Fibroblast of villous mesenchyme (primary cell): ENCODE data around the gene CA9. TPM values are rescaled to one million over a fixed set of nuclear protein-coding genes. Genes with fewer than 3 reads are reported as not detected.

Experiments
- DNase-seq: peaks from one replicate; pipeline ENCODE4 v3.0.0-alpha.2; 2010; ENCODE audit warnings: low read depth
- H3K4me3 ChIP-seq: 2 replicates; pipeline ENCODE4 v1.5.1; 2011; ENCODE audit warnings: low read depth, mild to moderate bottlenecking, low read length
- CTCF ChIP-seq: IDR thresholded peaks from 2 replicates; pipeline ENCODE4 v1.5.1; 2012; ENCODE audit warnings: low read depth, mild to moderate bottlenecking, low read length; ENCODE audit not compliant: insufficient read depth
- total RNA-seq: library from RNA; depleted of rRNA; stranded (reverse); fragments of >200 nt; gene quantifications from 2 replicates; pipeline ENCODE4 v1.2.3, GENCODE V29; 2012

CA9 gene
- total RNA-seq, 1 donor = not detected

GRCh38 chr9:35669331-35670145 is 4.2 kb upstream of the CA9 start:
- DNase-seq = peak; percentile 60
- H3K4me3 ChIP-seq = no peak overlapping the region
- no peak for TF ChIP-seq CTCF

GRCh38 chr9:35674025-35674361 is 265 bp downstream of the CA9 start:
- no peak overlapping the region for H3K4me3 ChIP-seq
- DNase-seq = no peak
- TF ChIP-seq CTCF = no peak

- peak overlapping the region; percentile 61 for H3K4me3 ChIP-seq
- no peak for DNase-seq
- no peak for TF ChIP-seq CTCF
These were observed 1.5 kb downstream of the CA9 start for GRCh38 chr9:35675204-35675603.

- no peak for DNase-seq
- TF ChIP-seq CTCF = no peak
- H3K4me3 ChIP-seq = peak overlapping the region; percentile 61
These were observed 2.1 kb downstream of the CA9 start for GRCh38 chr9:35675732-35676392.

GRCh38 chr9:35679091-35679490 is 5.4 kb downstream of the CA9 start:
- no peak for DNase-seq
- no peak for TF ChIP-seq CTCF
- no peak overlapping the region for H3K4me3 ChIP-seq

GRCh38 chr9:35679766-35680330 is 6.1 kb downstream of the CA9 start:
- DNase-seq = no peak
- TF ChIP-seq CTCF = no peak
- no peak overlapping the region for H3K4me3 ChIP-seq
